ENCODE measurements around the gene TFE3. TPM values are rescaled to one million over a fixed set of nuclear protein-coding genes. Genes with fewer than 3 reads are reported as not detected.
A peak's percentile ranks its signal among the peaks of the same experiment; 100 is the strongest.

The TFE3 gene
- total RNA-seq, 1 experiment from 2014 or later = 4.4 TPM

- peaks cover 17% of the 10 kb centered on the region for H3K4me1 ChIP-seq (ENCODE audit: low read length)
- peak overlapping the region; percentile 61 for H3K4me2 ChIP-seq (ENCODE audit: low read depth, low read length, poor library complexity, severe bottlenecking)
- no peaks in the 10 kb centered on the region for H3K9me3 ChIP-seq (ENCODE audit: low read length)
- H3K4me3 ChIP-seq (ENCODE audit: low read length) = peak overlapping the region; percentile 75
- 0 out of 2 replicates have a peak, but pooled peaks cover 9% of the 10 kb centered on the region for H3K36me3 ChIP-seq (ENCODE audit: insufficient read depth, low read length)
- H3K27me3 ChIP-seq (ENCODE audit: low read length) = no peaks in the 10 kb centered on the region
- no peaks in the 10 kb centered on the region for H3K9me2 ChIP-seq (replicated peaks; ENCODE audit: insufficient read depth, low read length)
- peaks cover 15% of the 10 kb centered on the region for H3K79me2 ChIP-seq (ENCODE audit: low read length)
- no peak overlapping the region; the same call in 1 of the 2 replicates for H3K9ac ChIP-seq (ENCODE audit: low read length)
- H2AFZ ChIP-seq (ENCODE audit: low read length) = no peak overlapping the region
- no peak for DNase-seq
- H3K27ac ChIP-seq (ENCODE audit: low read length) = no peak overlapping the region
- no peaks in the 10 kb centered on the region for H4K20me1 ChIP-seq (ENCODE audit: insufficient read depth, low read depth, low read length)
Measured at GRCh38 chrX:49000636-49001035, 42.5 kb downstream of the TFE3 start.

GRCh38 chrX:48999030-48999429, 44.1 kb downstream of the TFE3 start:
- H2AFZ ChIP-seq (ENCODE audit: low read length) = no peak overlapping the region
- no peaks in the 10 kb centered on the region for H3K9me3 ChIP-seq (ENCODE audit: low read length)
- no peak for DNase-seq
- H3K4me3 ChIP-seq (ENCODE audit: low read length) = no peak overlapping the region
- H4K20me1 ChIP-seq (ENCODE audit: insufficient read depth, low read depth, low read length) = no peaks in the 10 kb centered on the region
- no peak overlapping the region for H3K27ac ChIP-seq (ENCODE audit: low read length)
- peaks cover 15% of the 10 kb centered on the region for H3K79me2 ChIP-seq (ENCODE audit: low read length)
- peaks cover 17% of the 10 kb centered on the region for H3K4me1 ChIP-seq (ENCODE audit: low read length)
- no peaks in the 10 kb centered on the region for H3K27me3 ChIP-seq (ENCODE audit: low read length)
- 0 out of 2 replicates have a peak, but pooled peaks cover 9% of the 10 kb centered on the region for H3K36me3 ChIP-seq (ENCODE audit: insufficient read depth, low read length)
- no peak overlapping the region for H3K4me2 ChIP-seq (ENCODE audit: low read depth, low read length, poor library complexity, severe bottlenecking)
- H3K9ac ChIP-seq (ENCODE audit: low read length) = no peak overlapping the region
- no peaks in the 10 kb centered on the region for H3K9me2 ChIP-seq (replicated peaks; ENCODE audit: insufficient read depth, low read length)

- no peaks in the 10 kb centered on the region for H4K20me1 ChIP-seq (ENCODE audit: insufficient read depth, low read depth, low read length)
- H3K4me1 ChIP-seq (ENCODE audit: low read length) = peaks cover 11% of the 10 kb centered on the region
- H3K79me2 ChIP-seq (ENCODE audit: low read length) = peaks cover 15% of the 10 kb centered on the region
- H3K4me3 ChIP-seq (ENCODE audit: low read length) = no peak overlapping the region
- DNase-seq = no peak
- no peaks in the 10 kb centered on the region for H3K27me3 ChIP-seq (ENCODE audit: low read length)
- H3K27ac ChIP-seq (ENCODE audit: low read length) = no peak overlapping the region
- no peaks in the 10 kb centered on the region for H3K9me2 ChIP-seq (replicated peaks; ENCODE audit: insufficient read depth, low read length)
- no peaks in the 10 kb centered on the region for H3K9me3 ChIP-seq (ENCODE audit: low read length)
- H2AFZ ChIP-seq (ENCODE audit: low read length) = no peak overlapping the region
- no peak overlapping the region for H3K9ac ChIP-seq (ENCODE audit: low read length)
- 0 out of 2 replicates have a peak, but pooled peaks cover 9% of the 10 kb centered on the region for H3K36me3 ChIP-seq (ENCODE audit: insufficient read depth, low read length)
- no peak overlapping the region for H3K4me2 ChIP-seq (ENCODE audit: low read depth, low read length, poor library complexity, severe bottlenecking)
Measured at GRCh38 chrX:48998391-48998790, 44.8 kb downstream of the TFE3 start.

GRCh38 chrX:48997865-48998264, 45.3 kb downstream of the TFE3 start:
- Histone ChIP-seq H3K9me3 (ENCODE audit: low read length) (no peaks in the 10 kb centered on the region), H3K4me3 (ENCODE audit: low read length) (no peak overlapping the region), H3K4me1 (ENCODE audit: low read length) (peaks cover 9% of the 10 kb centered on the region), H3K27ac (ENCODE audit: low read length) (no peak overlapping the region), H3K79me2 (ENCODE audit: low read length) (peaks cover 15% of the 10 kb centered on the region), H3K9me2 (replicated peaks; ENCODE audit: insufficient read depth, low read length) (no peaks in the 10 kb centered on the region), H2AFZ (ENCODE audit: low read length) (no peak overlapping the region), H4K20me1 (ENCODE audit: insufficient read depth, low read depth, low read length) (no peaks in the 10 kb centered on the region), H3K27me3 (ENCODE audit: low read length) (no peaks in the 10 kb centered on the region), H3K4me2 (ENCODE audit: low read depth, low read length, poor library complexity, severe bottlenecking) (no peak overlapping the region), H3K9ac (ENCODE audit: low read length) (no peak overlapping the region), H3K36me3 (ENCODE audit: insufficient read depth, low read length) (0 out of 2 replicates have a peak, but pooled peaks cover 9% of the 10 kb centered on the region)
- DNase-seq = no peak

- no peak overlapping the region for H3K4me3 ChIP-seq (ENCODE audit: low read length)
- H2AFZ ChIP-seq (ENCODE audit: low read length) = no peak overlapping the region
- no peak overlapping the region for H3K9ac ChIP-seq (ENCODE audit: low read length)
- no peaks in the 10 kb centered on the region for H3K9me3 ChIP-seq (ENCODE audit: low read length)
- no peaks in the 10 kb centered on the region for H3K9me2 ChIP-seq (replicated peaks; ENCODE audit: insufficient read depth, low read length)
- DNase-seq = no peak
- H4K20me1 ChIP-seq (ENCODE audit: insufficient read depth, low read depth, low read length) = no peaks in the 10 kb centered on the region
- H3K27ac ChIP-seq (ENCODE audit: low read length) = no peak overlapping the region
- no peak overlapping the region for H3K4me2 ChIP-seq (ENCODE audit: low read depth, low read length, poor library complexity, severe bottlenecking)
- H3K36me3 ChIP-seq (ENCODE audit: insufficient read depth, low read length) = 0 out of 2 replicates have a peak, but pooled peaks cover 9% of the 10 kb centered on the region
- H3K27me3 ChIP-seq (ENCODE audit: low read length) = no peaks in the 10 kb centered on the region
- peaks cover 7% of the 10 kb centered on the region; the same call in 1 of the 2 replicates for H3K4me1 ChIP-seq (ENCODE audit: low read length)
- H3K79me2 ChIP-seq (ENCODE audit: low read length) = peaks cover 15% of the 10 kb centered on the region
Measured at GRCh38 chrX:48997455-48997854, 45.7 kb downstream of the TFE3 start.

GRCh38 chrX:48996969-48997368, 46.2 kb downstream of the TFE3 start:
- Histone ChIP-seq H3K79me2 (ENCODE audit: low read length) (peaks cover 15% of the 10 kb centered on the region), H3K9ac (ENCODE audit: low read length) (no peak overlapping the region), H3K9me2 (replicated peaks; ENCODE audit: insufficient read depth, low read length) (no peaks in the 10 kb centered on the region), H3K27me3 (ENCODE audit: low read length) (no peaks in the 10 kb centered on the region), H4K20me1 (ENCODE audit: insufficient read depth, low read depth, low read length) (no peaks in the 10 kb centered on the region), H3K4me1 (ENCODE audit: low read length) (peaks cover 7% of the 10 kb centered on the region; the same call in 1 of the 2 replicates), H3K4me3 (ENCODE audit: low read length) (no peak overlapping the region), H3K27ac (ENCODE audit: low read length) (no peak overlapping the region), H3K4me2 (ENCODE audit: low read depth, low read length, poor library complexity, severe bottlenecking) (no peak overlapping the region), H3K9me3 (ENCODE audit: low read length) (no peaks in the 10 kb centered on the region), H3K36me3 (ENCODE audit: insufficient read depth, low read length) (0 out of 2 replicates have a peak, but pooled peaks cover 9% of the 10 kb centered on the region), H2AFZ (ENCODE audit: low read length) (no peak overlapping the region)
- DNase-seq = peak; percentile 47

- Histone ChIP-seq H3K9ac (ENCODE audit: low read length) (no peak overlapping the region), H3K9me3 (ENCODE audit: low read length) (no peaks in the 10 kb centered on the region), H2AFZ (ENCODE audit: low read length) (no peak overlapping the region), H3K36me3 (ENCODE audit: insufficient read depth, low read length) (no peaks in the 10 kb centered on the region; the same call in 1 of the 2 replicates), H3K9me2 (replicated peaks; ENCODE audit: insufficient read depth, low read length) (no peaks in the 10 kb centered on the region), H3K79me2 (ENCODE audit: low read length) (no peaks in the 10 kb centered on the region), H3K27me3 (ENCODE audit: low read length) (no peaks in the 10 kb centered on the region), H3K27ac (ENCODE audit: low read length) (no peak overlapping the region), H3K4me2 (ENCODE audit: low read depth, low read length, poor library complexity, severe bottlenecking) (no peak overlapping the region), H3K4me1 (ENCODE audit: low read length) (no peaks in the 10 kb centered on the region), H4K20me1 (ENCODE audit: insufficient read depth, low read depth, low read length) (no peaks in the 10 kb centered on the region), H3K4me3 (ENCODE audit: low read length) (no peak overlapping the region)
- DNase-seq = no peak
Measured at GRCh38 chrX:48992341-48992740, 50.8 kb downstream of the TFE3 start.

GRCh38 chrX:48989483-48989882, 53.7 kb downstream of the TFE3 start:
- Histone ChIP-seq H3K79me2 (ENCODE audit: low read length) (no peaks in the 10 kb centered on the region), H3K27ac (ENCODE audit: low read length) (no peak overlapping the region), H3K4me3 (ENCODE audit: low read length) (no peak overlapping the region), H3K9me2 (replicated peaks; ENCODE audit: insufficient read depth, low read length) (no peaks in the 10 kb centered on the region), H3K9me3 (ENCODE audit: low read length) (no peaks in the 10 kb centered on the region), H3K27me3 (ENCODE audit: low read length) (no peaks in the 10 kb centered on the region), H2AFZ (ENCODE audit: low read length) (no peak overlapping the region), H3K36me3 (ENCODE audit: insufficient read depth, low read length) (no peaks in the 10 kb centered on the region; the same call in 1 of the 2 replicates), H4K20me1 (ENCODE audit: insufficient read depth, low read depth, low read length) (no peaks in the 10 kb centered on the region), H3K9ac (ENCODE audit: low read length) (no peak overlapping the region), H3K4me1 (ENCODE audit: low read length) (no peaks in the 10 kb centered on the region), H3K4me2 (ENCODE audit: low read depth, low read length, poor library complexity, severe bottlenecking) (no peak overlapping the region)
- DNase-seq = no peak

All from Karpas-422 (cell line).